Astrocyte (in vitro differentiated cells and primary cell): ENCODE measurements around the gene ZNF470. TPM values are rescaled to one million over a fixed set of nuclear protein-coding genes. Genes with fewer than 3 reads are reported as not detected.
A peak's percentile ranks its signal among the peaks of the same experiment; 100 is the strongest.

Experiments
- DNase-seq: peaks from one replicate; pipeline ENCODE4 v3.0.0-alpha.2; 2010; ENCODE audit warnings: low read depth
- FAIRE-seq: peaks from 2 replicates; lab custom pipeline; 2011; peaks lifted over from hg19 to GRCh38; lab: Jason Lieb, UNC
- H2AFZ ChIP-seq: 2 replicates; pipeline ENCODE4 v1.6.0; 2012; ENCODE audit warnings: low read depth, low read length, inconsistent platforms
- H3K27ac ChIP-seq: 2 replicates; pipeline ENCODE4 v1.5.1; 2011; ENCODE audit warnings: low read depth, low read length, inconsistent platforms
- H3K27me3 ChIP-seq: 2 replicates; pipeline ENCODE4 v1.6.0; 2011; ENCODE audit warnings: low read length, inconsistent platforms; ENCODE audit not compliant: insufficient read depth
- H3K36me3 ChIP-seq: 2 replicates; pipeline ENCODE4 v1.5.1; 2011; ENCODE audit warnings: low read length, inconsistent platforms; ENCODE audit not compliant: insufficient read depth
- H3K4me1 ChIP-seq: 2 replicates; pipeline ENCODE4 v1.5.1; 2011; ENCODE audit warnings: low read length, inconsistent platforms; ENCODE audit not compliant: insufficient read depth
- H3K4me2 ChIP-seq: 2 replicates; pipeline ENCODE4 v1.6.0; 2012; ENCODE audit warnings: low read length, inconsistent platforms
- H3K4me3 ChIP-seq: 2 replicates; pipeline ENCODE4 v1.5.1; 2011; ENCODE audit warnings: low read depth, mild to moderate bottlenecking, low read length, inconsistent platforms; ENCODE audit not compliant: insufficient read depth
- H3K79me2 ChIP-seq: 2 replicates; pipeline ENCODE4 v1.6.0; 2012; ENCODE audit warnings: mild to moderate bottlenecking, low read length, inconsistent platforms; ENCODE audit not compliant: insufficient read depth
- H3K9ac ChIP-seq: 2 replicates; pipeline ENCODE4 v1.6.0; 2012; ENCODE audit warnings: mild to moderate bottlenecking, low read length, inconsistent platforms
- H3K9me3 ChIP-seq: 2 replicates; pipeline ENCODE4 v1.5.1; 2012; ENCODE audit warnings: low read depth, mild to moderate bottlenecking, low read length, inconsistent platforms; ENCODE audit not compliant: insufficient read depth
- H4K20me1 ChIP-seq: 2 replicates; pipeline ENCODE4 v1.6.0; 2012; ENCODE audit warnings: low read length, inconsistent platforms; ENCODE audit not compliant: insufficient read depth
- H3K27ac Mint-ChIP-seq: one replicate; pipeline ENCODE4 v1.8.0; 2021; ENCODE audit warnings: mild to moderate bottlenecking, mixed read lengths; ENCODE audit not compliant: unreplicated experiment
- H3K27me3 Mint-ChIP-seq: one replicate; pipeline ENCODE4 v1.8.0; 2021; ENCODE audit warnings: low read depth, mixed read lengths; ENCODE audit not compliant: unreplicated experiment
- H3K36me3 Mint-ChIP-seq: one replicate; pipeline ENCODE4 v1.8.0; 2021; ENCODE audit warnings: low read depth, mixed read lengths; ENCODE audit not compliant: unreplicated experiment
- H3K4me1 Mint-ChIP-seq: one replicate; pipeline ENCODE4 v1.8.0; 2021; ENCODE audit warnings: low read depth, mixed read lengths; ENCODE audit not compliant: unreplicated experiment
- H3K4me3 Mint-ChIP-seq: one replicate; pipeline ENCODE4 v1.8.0; 2021; ENCODE audit warnings: mild to moderate bottlenecking, moderate library complexity, mixed read lengths; ENCODE audit not compliant: unreplicated experiment
- H3K9me3 Mint-ChIP-seq: one replicate; pipeline ENCODE4 v1.8.0; 2021; ENCODE audit warnings: mild to moderate bottlenecking, mixed read lengths; ENCODE audit not compliant: unreplicated experiment
- CTCF ChIP-seq: IDR thresholded peaks from 2 replicates; pipeline ENCODE4 v1.5.1; 2011; ENCODE audit warnings: low read depth, mild to moderate bottlenecking, inconsistent platforms, low read length, moderate library complexity; ENCODE audit not compliant: insufficient read depth
- EZH2 ChIP-seq: IDR thresholded peaks from 2 replicates; pipeline ENCODE4 v1.6.1; 2012; ENCODE audit warnings: mild to moderate bottlenecking, low read length, inconsistent platforms; ENCODE audit not compliant: insufficient read depth
- total RNA-seq: library from RNA; stranded (reverse); gene quantifications from 2 replicates; pipeline ENCODE4 v1.2.1, GENCODE V29; 2021

ZNF470 gene
- total RNA-seq, 1 donor from 2014 or later: 6.8 TPM

- peak; percentile 33 for DNase-seq
- Mint-ChIP-seq H3K4me1 (peaks cover 7% of the 10 kb centered on the region), H3K27ac (no peak overlapping the region), H3K4me3 (no peak overlapping the region), H3K27me3 (no peaks in the 10 kb centered on the region), H3K36me3 (peaks cover 47% of the 10 kb centered on the region), H3K9me3 (peaks cover 25% of the 10 kb centered on the region)
- no peak overlapping the region for H2AFZ ChIP-seq
- peaks cover 88% of the 10 kb centered on the region for H3K79me2 ChIP-seq
- no peak for FAIRE-seq
- no peak overlapping the region for H3K4me2 ChIP-seq
- TF ChIP-seq CTCF (no peak), EZH2 (no peak)
- H3K4me1 ChIP-seq: no peaks in the 10 kb centered on the region
- no peak overlapping the region for H3K4me3 ChIP-seq
- H3K36me3 ChIP-seq: peaks cover 1% of the 10 kb centered on the region
- H3K9me3 ChIP-seq: peaks cover 4% of the 10 kb centered on the region
- H3K27me3 ChIP-seq: no peaks in the 10 kb centered on the region
- no peak overlapping the region for H3K9ac ChIP-seq
- H3K27ac ChIP-seq: no peak overlapping the region
- H4K20me1 ChIP-seq: peaks cover 23% of the 10 kb centered on the region
Measured at GRCh38 chr19:56603829-56604228, 36.6 kb downstream of the ZNF470 start.

- no peak for FAIRE-seq
- Histone ChIP-seq H3K36me3 (no peaks in the 10 kb centered on the region), H2AFZ (no peak overlapping the region), H4K20me1 (peaks cover 20% of the 10 kb centered on the region), H3K27me3 (no peaks in the 10 kb centered on the region), H3K4me2 (no peak overlapping the region), H3K9ac (no peak overlapping the region), H3K4me3 (no peak overlapping the region), H3K79me2 (peaks cover 91% of the 10 kb centered on the region), H3K4me1 (no peaks in the 10 kb centered on the region), H3K27ac (no peak overlapping the region), H3K9me3 (peaks cover 9% of the 10 kb centered on the region)
- Mint-ChIP-seq H3K27ac (no peak overlapping the region), H3K4me1 (peaks cover 2% of the 10 kb centered on the region), H3K4me3 (no peak overlapping the region), H3K9me3 (peaks cover 36% of the 10 kb centered on the region), H3K36me3 (peaks cover 44% of the 10 kb centered on the region), H3K27me3 (no peaks in the 10 kb centered on the region)
- DNase-seq: no peak
- TF ChIP-seq EZH2: no peak
- no peak for TF ChIP-seq CTCF
Measured at GRCh38 chr19:56608274-56608964, 41.2 kb downstream of the ZNF470 start.

GRCh38 chr19:56611288-56611687 is 44.0 kb downstream of the ZNF470 start:
- H3K27ac Mint-ChIP-seq: no peak overlapping the region
- no peaks in the 10 kb centered on the region for H3K27me3 Mint-ChIP-seq
- peaks cover 46% of the 10 kb centered on the region for H3K36me3 Mint-ChIP-seq
- H4K20me1 ChIP-seq: peaks cover 21% of the 10 kb centered on the region
- H3K27ac ChIP-seq: no peak overlapping the region
- peaks cover under 1% of the 10 kb centered on the region for H3K36me3 ChIP-seq
- peaks cover 2% of the 10 kb centered on the region for H3K4me1 Mint-ChIP-seq
- no peak overlapping the region for H3K4me3 ChIP-seq
- peaks cover 76% of the 10 kb centered on the region for H3K79me2 ChIP-seq
- peaks cover 40% of the 10 kb centered on the region for H3K9me3 Mint-ChIP-seq
- H3K27me3 ChIP-seq: no peaks in the 10 kb centered on the region
- H3K4me2 ChIP-seq: no peak overlapping the region
- H2AFZ ChIP-seq: no peak overlapping the region
- H3K9me3 ChIP-seq: peaks cover 9% of the 10 kb centered on the region
- no peak for TF ChIP-seq CTCF
- no peak for TF ChIP-seq EZH2
- H3K9ac ChIP-seq: no peak overlapping the region
- no peaks in the 10 kb centered on the region for H3K4me1 ChIP-seq
- DNase-seq (no peak), FAIRE-seq (no peak)
- H3K4me3 Mint-ChIP-seq: no peak overlapping the region
